Activated CD8-positive, alpha-beta memory T cell treated with anti-CD3 and anti-CD28 coated beads, Interleukin-2, amount 50 U/mL, for 48 hours (primary cell): ENCODE results near the gene FOXP1.

Experiments used
- DNase-seq: peaks from one replicate; pipeline ENCODE4 v3.0.0-alpha.2; 2020

FOXP1 gene

GRCh38 chr3:71525391-71525790, 58.1 kb downstream of the FOXP1 start:
- no peak for DNase-seq

- DNase-seq: no peak
Measured at GRCh38 chr3:71524672-71525071, 58.9 kb downstream of the FOXP1 start.

- DNase-seq: no peak
Measured at GRCh38 chr3:71523628-71524027, 59.9 kb downstream of the FOXP1 start.

GRCh38 chr3:71521940-71522876, 61.3 kb downstream of the FOXP1 start:
- DNase-seq: no peak

DNA sequence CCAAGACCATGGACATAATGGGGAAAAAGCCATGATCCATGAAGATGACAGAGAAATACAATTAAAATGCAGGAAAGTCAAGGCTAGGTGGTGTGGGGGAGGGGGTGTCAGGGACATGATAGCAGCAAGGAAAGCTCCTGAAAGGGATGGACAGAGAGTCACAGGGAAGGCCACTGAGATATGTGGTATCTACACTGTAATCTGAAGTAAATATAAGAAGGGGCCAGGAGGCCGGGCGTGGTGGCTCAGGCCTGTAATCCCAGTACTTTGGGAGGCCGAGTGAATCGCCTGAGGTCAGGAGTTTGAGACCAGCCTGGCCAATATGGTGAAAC, 62.5 kb downstream of the FOXP1 start:
- no peak for DNase-seq

DNA sequence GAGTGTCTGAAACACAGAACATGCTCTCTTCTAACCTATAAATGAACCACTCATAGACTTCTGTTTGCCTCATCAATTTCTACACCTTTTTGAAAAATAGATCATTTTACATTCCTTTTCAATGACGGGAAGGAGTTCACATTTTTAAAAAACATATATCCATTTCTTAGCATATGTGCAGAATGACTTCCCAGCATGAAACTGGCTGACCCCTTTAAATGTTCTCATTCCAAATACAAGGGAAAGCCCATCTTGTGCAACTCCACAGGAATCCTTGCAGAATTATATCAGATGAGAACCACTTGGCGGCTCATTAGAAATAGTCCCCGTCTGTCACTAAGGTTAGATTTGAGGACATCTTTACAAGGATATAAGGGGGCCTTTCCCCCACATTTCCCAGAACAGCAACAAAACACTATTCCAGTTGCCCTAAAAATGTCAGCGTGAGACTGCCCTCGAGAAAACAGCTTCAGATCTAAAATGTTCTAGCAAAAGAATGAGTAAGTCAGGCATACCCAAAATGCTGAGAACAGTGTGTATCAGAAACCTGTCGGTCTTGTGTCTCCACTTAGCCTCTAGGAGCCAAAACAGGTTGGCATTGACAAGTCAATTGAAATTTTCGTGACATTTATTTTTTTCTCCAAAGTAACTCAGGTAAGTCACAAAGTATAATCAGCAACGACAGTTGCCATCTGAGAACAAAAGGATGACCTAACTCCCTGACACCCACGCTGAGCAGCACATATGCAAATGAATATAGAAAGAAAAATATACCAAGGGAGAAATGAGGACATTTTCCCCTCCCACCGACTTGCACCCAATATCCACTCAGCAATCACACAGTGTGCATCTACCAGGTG, 63.1 kb downstream of the FOXP1 start:
- DNase-seq: no peak

- no peak for DNase-seq
Measured at GRCh38 chr3:71518089-71518488, 65.4 kb downstream of the FOXP1 start.

- no peak for DNase-seq
Measured at GRCh38 chr3:71517271-71517791, 66.2 kb downstream of the FOXP1 start.

- DNase-seq: no peak
Measured at GRCh38 chr3:71515636-71516365, 67.7 kb downstream of the FOXP1 start.

- DNase-seq: no peak
Measured at GRCh38 chr3:71514621-71515020, 68.9 kb downstream of the FOXP1 start.

GRCh38 chr3:71513515-71513914, 70.0 kb downstream of the FOXP1 start:
- no peak for DNase-seq

DNA sequence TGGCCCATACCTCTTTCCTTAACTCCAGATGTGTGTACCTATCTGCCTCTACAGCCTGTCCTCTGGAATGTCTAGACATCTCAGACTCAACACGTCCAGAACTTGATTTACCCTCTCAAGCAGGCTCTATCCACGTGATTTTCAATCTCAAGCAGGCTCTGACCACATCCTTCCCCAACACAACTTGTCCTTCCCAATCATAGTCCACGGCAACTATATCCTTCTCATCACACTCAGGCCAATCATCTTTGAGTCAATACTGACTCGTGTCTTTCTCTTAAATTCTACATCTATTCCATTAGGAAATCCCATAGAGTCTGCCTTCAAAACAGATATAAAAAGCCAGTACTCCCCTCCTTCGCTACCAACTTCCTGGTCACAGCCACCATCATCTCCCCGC, 70.4 kb downstream of the FOXP1 start:
- no peak for DNase-seq

DNA sequence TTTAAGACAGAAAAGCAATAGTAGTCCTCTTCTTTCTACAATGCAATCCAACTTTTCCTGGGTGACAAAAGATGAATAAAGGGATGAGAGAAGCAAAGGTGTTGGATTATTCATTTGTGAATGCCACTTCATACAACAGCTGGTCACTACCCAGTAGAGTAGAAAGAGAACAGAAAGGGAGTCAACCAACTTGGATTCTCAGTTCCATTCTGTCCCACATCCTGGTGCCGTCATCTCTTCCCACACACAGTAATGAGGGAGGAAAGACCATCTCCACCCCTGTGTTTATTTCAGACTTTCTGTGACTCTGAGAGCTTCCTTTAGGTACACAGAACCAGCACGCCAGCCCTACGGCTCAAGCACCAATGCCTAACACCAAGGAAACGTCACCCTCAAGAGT, 71.0 kb downstream of the FOXP1 start:
- DNase-seq: no peak

DNA sequence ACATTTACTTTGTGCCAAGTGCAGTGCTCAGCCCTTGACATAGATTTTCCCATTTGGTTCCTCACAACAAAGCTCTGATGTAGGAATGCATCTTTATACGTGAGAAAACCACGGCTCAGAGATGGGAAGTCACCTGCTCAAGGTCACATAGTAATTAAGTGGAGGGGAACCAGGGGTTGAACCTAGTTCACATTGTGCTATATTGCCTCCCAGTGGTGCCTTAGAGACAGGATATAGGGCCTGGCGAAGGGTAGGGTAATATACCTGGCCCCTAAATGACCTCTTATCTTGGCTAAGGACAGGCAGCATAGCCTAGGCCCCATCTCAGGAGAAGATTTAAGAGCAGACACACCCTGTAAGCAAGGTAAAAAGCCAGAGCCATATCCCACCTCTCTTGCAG, 71.5 kb downstream of the FOXP1 start:
- DNase-seq: no peak

- no peak for DNase-seq
Measured at GRCh38 chr3:71511446-71511845, 72.1 kb downstream of the FOXP1 start.

DNA sequence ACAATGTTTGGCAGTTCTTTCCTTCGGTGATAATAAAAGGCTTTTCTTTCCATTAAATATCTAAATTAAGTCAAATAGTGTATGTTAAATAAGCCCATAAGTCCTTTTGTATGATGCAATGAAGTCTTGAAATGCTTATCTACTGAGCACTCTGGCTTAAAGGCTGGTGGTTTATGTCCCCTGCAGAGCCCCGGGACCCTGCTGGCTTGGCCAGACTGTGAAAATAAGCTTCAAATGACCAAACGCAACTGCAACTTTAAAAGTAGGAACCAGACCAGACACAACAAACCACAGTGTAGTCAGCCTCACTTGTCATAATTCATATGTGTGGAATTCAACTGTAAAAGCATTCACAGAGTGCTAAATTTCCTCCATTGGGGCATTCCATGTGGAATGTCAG, 72.5 kb downstream of the FOXP1 start:
- no peak for DNase-seq

DNA sequence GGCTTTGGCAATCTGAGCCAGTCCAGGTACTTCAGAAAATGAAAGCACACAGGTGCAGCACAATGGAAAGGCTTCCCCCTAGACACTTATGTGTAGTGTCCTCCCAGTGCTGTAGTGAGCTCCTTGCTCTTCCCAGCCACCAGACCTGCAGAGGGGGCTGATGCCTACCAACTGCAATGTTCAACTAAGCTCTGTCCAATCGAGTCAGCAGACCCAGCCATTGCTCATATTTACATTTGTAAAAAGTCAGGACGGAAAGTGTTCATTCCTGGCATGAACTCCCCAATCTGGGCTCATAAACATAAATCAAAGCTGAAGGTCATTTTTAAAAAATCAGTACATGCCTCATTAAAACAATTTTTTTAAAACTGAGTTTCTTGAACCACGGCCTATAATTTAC, 73.0 kb downstream of the FOXP1 start:
- no peak for DNase-seq

- DNase-seq: no peak
Measured at GRCh38 chr3:71509066-71509465, 74.5 kb downstream of the FOXP1 start.

GRCh38 chr3:71505767-71506350, 77.7 kb downstream of the FOXP1 start:
- DNase-seq: no peak

DNA sequence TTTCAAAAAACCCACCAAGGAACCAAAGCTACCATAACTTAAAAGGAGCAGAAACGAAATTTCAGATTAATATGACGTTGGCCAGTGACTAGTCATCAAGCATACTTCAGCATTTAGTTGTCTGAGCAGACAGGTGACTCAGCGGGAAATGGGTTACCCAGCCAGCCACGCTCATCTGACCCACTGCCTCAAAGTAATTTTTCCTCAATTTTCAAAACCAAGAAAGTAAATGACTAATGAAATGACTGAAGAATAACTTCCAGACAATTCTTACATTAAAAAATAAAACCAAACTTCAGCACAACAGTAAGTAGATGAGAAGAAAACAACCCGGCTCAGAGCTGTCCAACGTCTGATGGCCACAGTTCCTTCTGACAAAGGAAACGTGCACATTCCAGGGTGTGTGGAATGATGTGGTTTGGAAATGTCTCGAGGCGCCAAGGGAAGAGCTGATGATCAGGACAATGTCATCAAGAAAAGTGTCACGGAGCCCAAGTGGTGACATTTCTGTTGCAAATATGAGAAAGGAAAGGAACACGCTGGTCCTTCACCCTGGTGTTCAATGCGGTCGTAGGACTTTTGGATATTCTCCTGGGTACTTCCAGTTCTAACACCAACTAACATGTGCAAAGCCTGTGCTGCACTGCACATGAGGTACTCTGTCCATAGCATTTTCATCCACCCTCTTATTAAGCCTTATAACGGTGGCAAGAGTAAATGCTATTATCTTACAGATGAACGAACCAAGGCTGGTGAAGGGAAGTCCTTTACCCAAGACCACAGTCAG, 79.1 kb downstream of the FOXP1 start:
- DNase-seq: no peak

DNA sequence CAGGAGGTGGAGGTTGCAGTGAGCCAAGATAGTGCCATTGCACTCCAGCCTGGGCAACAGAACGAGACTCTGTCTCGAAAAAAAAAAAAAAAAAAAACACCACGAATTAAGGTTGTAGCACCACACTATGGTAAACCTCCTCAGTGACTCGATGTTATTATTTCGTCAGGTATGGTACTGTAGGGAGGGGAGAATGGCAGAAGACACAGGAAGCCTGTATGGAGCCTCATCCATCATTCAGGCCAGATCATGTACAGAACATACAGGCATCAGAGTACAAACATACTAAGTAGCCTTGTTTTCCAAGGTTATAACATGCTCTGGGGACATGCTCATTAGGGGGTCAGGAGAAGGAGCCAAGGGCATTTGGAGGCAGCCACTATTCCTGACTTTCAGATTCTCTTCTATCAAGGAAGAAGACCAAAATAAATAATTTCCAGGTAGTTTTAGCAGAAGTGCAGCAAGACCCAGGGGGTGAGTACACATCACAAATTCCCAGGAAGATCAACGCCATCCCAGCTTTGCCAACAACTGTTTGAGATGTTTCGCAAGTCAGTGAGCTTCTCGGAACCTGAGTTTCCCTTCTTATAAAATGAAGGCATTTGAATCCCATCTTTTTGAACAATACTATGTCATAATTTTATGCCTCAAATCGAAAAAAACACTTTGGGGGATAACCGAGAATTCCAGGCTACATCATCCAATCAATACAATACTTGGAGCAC, 79.8 kb downstream of the FOXP1 start:
- DNase-seq: no peak
